Measurements from ENCODE around the gene POLR2E. TPM values are rescaled to one million over a fixed set of nuclear protein-coding genes. Genes with fewer than 3 reads are reported as not detected.

Gene POLR2E
- total RNA-seq, 1 experiment from 2014 or later, result 261 TPM

DNA sequence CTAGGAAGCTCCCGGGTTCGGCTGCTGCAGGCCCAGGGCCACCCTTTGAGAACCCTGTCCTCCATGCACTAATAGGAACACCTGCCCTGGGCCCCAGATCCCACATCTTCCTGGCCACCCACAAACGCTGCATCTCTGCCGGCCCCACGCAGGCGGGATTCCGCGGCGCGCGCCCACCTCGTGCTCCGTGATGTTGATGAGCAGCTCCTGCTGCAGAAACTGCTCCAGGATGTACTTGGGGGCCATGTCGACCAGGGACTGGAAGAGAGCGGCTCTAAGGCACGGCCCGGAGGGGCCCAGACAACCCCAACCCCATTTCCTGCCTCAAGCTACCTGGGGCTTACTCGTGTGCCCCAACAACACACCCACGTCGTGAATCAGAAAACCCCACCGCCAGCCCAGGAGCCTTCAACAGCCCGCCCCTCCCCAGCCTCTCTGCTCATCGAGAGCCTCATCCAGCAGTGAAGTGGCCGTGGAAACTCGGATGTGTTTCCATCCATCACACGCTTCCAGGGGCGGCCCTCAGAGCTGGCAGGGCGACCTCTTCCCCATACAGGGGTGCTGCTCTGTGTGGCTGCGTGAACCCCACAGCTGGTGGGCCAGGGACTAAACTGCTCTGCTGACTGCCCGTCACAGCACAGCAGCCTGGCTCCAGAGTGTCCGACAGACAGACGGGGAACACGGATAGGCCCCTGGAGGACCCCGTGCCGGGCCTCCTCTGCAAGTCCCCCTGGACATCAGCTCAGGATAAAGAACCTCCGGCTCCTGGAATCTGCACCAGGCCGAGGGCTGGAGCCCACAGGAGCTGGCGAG, 4.2 kb downstream of the POLR2E start:
- Histone ChIP-seq H3K79me2 (ENCODE audit: insufficient read depth, low read length) (peaks cover 12% of the 10 kb centered on the region; the same call in 1 of the 2 replicates), H4K20me1 (ENCODE audit: control insufficient read depth, insufficient read depth, insufficient read length) (no peaks in the 10 kb centered on the region), H2AK5ac (ENCODE audit: insufficient read length, low read length) (no peak overlapping the region), H3K27me3 (ENCODE audit: insufficient read depth, low read length) (no peaks in the 10 kb centered on the region), H3K23ac (ENCODE audit: insufficient read length, low read depth, low read length) (no peak overlapping the region), H2BK5ac (ENCODE audit: insufficient read length, low read length) (no peak overlapping the region), H3K4ac (ENCODE audit: low read depth, low read length) (no peak overlapping the region), H2BK120ac (ENCODE audit: low read depth, low read length, poor library complexity, severe bottlenecking) (no peak overlapping the region), H3K9ac (ENCODE audit: extremely low read depth, insufficient read length, low read length) (no peak overlapping the region), H2BK20ac (ENCODE audit: low read depth, low read length, poor library complexity, severe bottlenecking) (no peak overlapping the region), H4K5ac (ENCODE audit: insufficient read length, low read depth, low read length) (no peak overlapping the region), H3K56ac (ENCODE audit: insufficient read length, low read depth, low read length) (no peak overlapping the region), H3K79me1 (ENCODE audit: insufficient read depth, low read depth, low read length, poor library complexity, severe bottlenecking) (peaks cover 11% of the 10 kb centered on the region), H4K91ac (ENCODE audit: insufficient read length, low read depth, low read length) (no peak overlapping the region), H3K23me2 (ENCODE audit: insufficient read length, low read depth, low read length, poor library complexity, severe bottlenecking) (peaks cover 7% of the 10 kb centered on the region), H4K8ac (replicated peaks; ENCODE audit: insufficient read length, low read depth, low read length) (no peak overlapping the region), H3K9me3 (ENCODE audit: control insufficient read depth, low read depth, low read length) (no peaks in the 10 kb centered on the region), H3K4me1 (ENCODE audit: insufficient read depth, low read length) (no peaks in the 10 kb centered on the region; the same call in 1 of the 2 replicates), H3K14ac (ENCODE audit: insufficient read depth, low read length) (no peak overlapping the region), H2AFZ (ENCODE audit: low read length) (no peak overlapping the region), H3K4me2 (ENCODE audit: insufficient read depth, insufficient read length, low read length) (no peak overlapping the region), H2BK12ac (ENCODE audit: insufficient read length, low read depth, low read length) (no peak overlapping the region), H3K27ac (ENCODE audit: insufficient read length, low read depth, low read length) (no peak overlapping the region), H2BK15ac (ENCODE audit: low read depth, low read length) (no peak overlapping the region), H3T11ph (ENCODE audit: low read length) (no peak overlapping the region), H3K18ac (ENCODE audit: insufficient read length, low read depth, low read length) (no peak overlapping the region)
- no peak for DNase-seq
- Mint-ChIP-seq H3K9me3 (no peaks in the 10 kb centered on the region), H3K4me3 (no peak overlapping the region), H3K27ac (no peak overlapping the region), H3K36me3 (ENCODE audit: insufficient read depth in 1 of 3, low read depth in 3 of 3) (peaks cover 10 to 49% (median 33%) of the 10 kb centered on the region in 3 experiments; a peak in 6 of 7 replicates), H3K4me1 (peaks cover 4 to 15% of the 10 kb centered on the region in 2 experiments), H3K27me3 (ENCODE audit: low read depth) (no peaks in the 10 kb centered on the region)
- WGBS (ENCODE audit: extremely low coverage, insufficient read length, low lambda C conversion rate), result no CpG with 5 or more reads among the region's 38 CpGs
- TF ChIP-seq, protein P1, sequence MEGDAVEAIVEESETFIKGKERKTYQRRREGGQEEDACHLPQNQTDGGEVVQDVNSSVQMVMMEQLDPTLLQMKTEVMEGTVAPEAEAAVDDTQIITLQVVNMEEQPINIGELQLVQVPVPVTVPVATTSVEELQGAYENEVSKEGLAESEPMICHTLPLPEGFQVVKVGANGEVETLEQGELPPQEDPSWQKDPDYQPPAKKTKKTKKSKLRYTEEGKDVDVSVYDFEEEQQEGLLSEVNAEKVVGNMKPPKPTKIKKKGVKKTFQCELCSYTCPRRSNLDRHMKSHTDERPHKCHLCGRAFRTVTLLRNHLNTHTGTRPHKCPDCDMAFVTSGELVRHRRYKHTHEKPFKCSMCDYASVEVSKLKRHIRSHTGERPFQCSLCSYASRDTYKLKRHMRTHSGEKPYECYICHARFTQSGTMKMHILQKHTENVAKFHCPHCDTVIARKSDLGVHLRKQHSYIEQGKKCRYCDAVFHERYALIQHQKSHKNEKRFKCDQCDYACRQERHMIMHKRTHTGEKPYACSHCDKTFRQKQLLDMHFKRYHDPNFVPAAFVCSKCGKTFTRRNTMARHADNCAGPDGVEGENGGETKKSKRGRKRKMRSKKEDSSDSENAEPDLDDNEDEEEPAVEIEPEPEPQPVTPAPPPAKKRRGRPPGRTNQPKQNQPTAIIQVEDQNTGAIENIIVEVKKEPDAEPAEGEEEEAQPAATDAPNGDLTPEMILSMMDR (conservative IDR thresholded peaks at IDR 0.05), result no peak
